CD4-positive, CD25-positive, alpha-beta regulatory T cell (primary cell): Measurements from ENCODE around the gene COQ8A. TPM values are rescaled to one million over a fixed set of nuclear protein-coding genes. Genes with fewer than 3 reads are reported as not detected.
A peak's percentile ranks its signal among the peaks of the same experiment; 100 is the strongest.
"Not testable (repeated sequence)": the region's sequence is repeated elsewhere in the genome, so short reads cannot be mapped to it uniquely, and the experiment has no call there.

Experiments
- ATAC-seq, 2 donors: fragments of 150-1000 bp; cut with Tn5 transposase; one replicate each; pipeline ENCODE4 v1.10.0; 2021; ENCODE audit warnings: low read depth in 2 of 2, moderate number of reproducible peaks in 2 of 2, moderate library complexity in 1 of 2
- DNase-seq, 3 donors: peaks; one replicate each; pipeline versions ENCODE4 v3.0.0 to v3.0.0-alpha.2; 2012 to 2022; ENCODE audit warnings: mixed read lengths in 1 of 3
- H3K27ac ChIP-seq: one replicate; pipeline ENCODE4 v1.7.0; 2013; ENCODE audit warnings: mild to moderate bottlenecking, low read length; ENCODE audit not compliant: insufficient read depth, poor library complexity, severe bottlenecking
- H3K27me3 ChIP-seq: one replicate; pipeline ENCODE4 v1.7.0; 2013; ENCODE audit warnings: low read length; ENCODE audit not compliant: control insufficient read depth, insufficient read depth
- H3K36me3 ChIP-seq: one replicate; pipeline ENCODE4 v1.7.0; 2013; ENCODE audit warnings: mild to moderate bottlenecking, low read length, moderate library complexity; ENCODE audit not compliant: control insufficient read depth, insufficient read depth
- H3K4me1 ChIP-seq: 2 replicates; pipeline ENCODE4 v1.7.0; 2013; ENCODE audit warnings: mild to moderate bottlenecking, low read length; ENCODE audit not compliant: insufficient read depth, control insufficient read depth, poor library complexity, severe bottlenecking
- H3K4me3 ChIP-seq: one replicate; pipeline ENCODE4 v1.7.0; 2013; ENCODE audit warnings: low read depth, mild to moderate bottlenecking, low read length, moderate library complexity
- H3K9me3 ChIP-seq, 2 experiments: 1 replicate in 1 of 2; 2 replicates in 1 of 2; pipeline ENCODE4 v1.7.0; 2013; ENCODE audit warnings: low read length in 2 of 2, mild to moderate bottlenecking in 1 of 2, moderate library complexity in 1 of 2; ENCODE audit not compliant: control insufficient read depth in 2 of 2
- H3K27ac Mint-ChIP-seq, 3 donors: one replicate each; pipeline ENCODE4 v1.8.0; 2020 to 2022; ENCODE audit warnings: mild to moderate bottlenecking in 3 of 3, mixed read lengths in 3 of 3, moderate library complexity in 2 of 3
- H3K27me3 Mint-ChIP-seq: one replicate; pipeline ENCODE4 v1.8.0; 2022; ENCODE audit warnings: mild to moderate bottlenecking, mixed read lengths
- H3K36me3 Mint-ChIP-seq: one replicate; pipeline ENCODE4 v1.8.0; 2020; ENCODE audit warnings: mixed read lengths
- H3K4me1 Mint-ChIP-seq, 4 donors: one replicate each; pipeline ENCODE4 v1.8.0; 2020 to 2022; ENCODE audit warnings: mixed read lengths in 4 of 4, mild to moderate bottlenecking in 1 of 4
- H3K4me3 Mint-ChIP-seq, 4 donors: one replicate each; pipeline ENCODE4 v1.8.0; 2020 to 2022; ENCODE audit warnings: mild to moderate bottlenecking in 4 of 4, mixed read lengths in 4 of 4, moderate library complexity in 3 of 4
- H3K9me3 Mint-ChIP-seq, 7 donors: one replicate each; pipeline ENCODE4 v1.8.0; 2020 to 2022; ENCODE audit warnings: mixed read lengths in 7 of 7, mild to moderate bottlenecking in 3 of 7, moderate library complexity in 2 of 7
- polyA plus RNA-seq, 4 donors: library from polyadenylated mRNA; unstranded; fragments of 300-500 nt; fragmentation: Illumina TruSeq; gene quantifications; one replicate each; pipeline ENCODE4 v1.2.3, GENCODE V29; 2021
- total RNA-seq: library from RNA; stranded (reverse); gene quantifications from one replicate; pipeline ENCODE4 v1.2.3, GENCODE V29; 2022

The COQ8A gene
- total and polyA plus RNA-seq, 5 donors from 2014 or later = 44.1 to 60.1 (median 54.4) TPM

- H3K9me3 ChIP-seq = no peaks in the 10 kb centered on the region
- peak; percentile 9 to 58 (median 38) for DNase-seq
- no peaks in the 10 kb centered on the region for H3K4me1 ChIP-seq
- no peaks in the 10 kb centered on the region for H3K27me3 Mint-ChIP-seq
- H3K36me3 ChIP-seq = no peaks in the 10 kb centered on the region
- no peak overlapping the region for H3K4me3 ChIP-seq
- H3K4me1 Mint-ChIP-seq = peaks cover 0 to 9% (median 0%) of the 10 kb centered on the region in 4 donors
- ATAC-seq = peak; percentile 53 to 57
- no peaks in the 10 kb centered on the region for H3K27me3 ChIP-seq
- H3K9me3 Mint-ChIP-seq = no peaks in the 10 kb centered on the region
- H3K27ac ChIP-seq = no peak overlapping the region
- H3K27ac Mint-ChIP-seq = peak overlapping the region in 1 of 3 donors; percentile 46
- no peak overlapping the region for H3K4me3 Mint-ChIP-seq
- H3K36me3 Mint-ChIP-seq = peaks cover 3% of the 10 kb centered on the region
Observed at GRCh38 chr1:226912587-226913176, 27.4 kb upstream of the COQ8A start.

DNA sequence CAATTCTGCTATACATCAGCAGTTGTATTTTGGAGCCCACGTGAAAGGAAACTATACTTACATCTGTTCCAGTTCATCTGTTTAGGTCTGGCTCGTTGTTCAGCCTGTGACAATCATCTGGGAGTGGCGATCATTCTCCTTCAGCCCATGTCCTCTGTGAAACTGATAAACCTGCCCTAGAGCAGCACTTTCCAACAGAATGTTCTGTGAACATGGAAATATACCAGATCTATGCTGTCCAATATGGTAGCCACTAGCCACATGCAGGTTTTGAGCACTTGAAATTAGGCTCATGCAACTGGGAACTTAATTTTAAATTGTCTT, 24.5 kb upstream of the COQ8A start:
- Mint-ChIP-seq H3K36me3 (no peaks in the 10 kb centered on the region), H3K4me1 (peaks cover 0 to 9% (median 0%) of the 10 kb centered on the region in 4 donors), H3K9me3 (no peaks in the 10 kb centered on the region), H3K4me3 (no peak overlapping the region), H3K27me3 (no peaks in the 10 kb centered on the region), H3K27ac (peak overlapping the region in 1 of 3 donors; percentile 41)
- H3K9me3 ChIP-seq = no peaks in the 10 kb centered on the region
- H3K27me3 ChIP-seq = no peaks in the 10 kb centered on the region
- H3K4me3 ChIP-seq = no peak overlapping the region
- H3K4me1 ChIP-seq = no peaks in the 10 kb centered on the region
- ATAC-seq (no peak), DNase-seq (no peak)
- H3K36me3 ChIP-seq = no peaks in the 10 kb centered on the region
- no peak overlapping the region for H3K27ac ChIP-seq

DNA sequence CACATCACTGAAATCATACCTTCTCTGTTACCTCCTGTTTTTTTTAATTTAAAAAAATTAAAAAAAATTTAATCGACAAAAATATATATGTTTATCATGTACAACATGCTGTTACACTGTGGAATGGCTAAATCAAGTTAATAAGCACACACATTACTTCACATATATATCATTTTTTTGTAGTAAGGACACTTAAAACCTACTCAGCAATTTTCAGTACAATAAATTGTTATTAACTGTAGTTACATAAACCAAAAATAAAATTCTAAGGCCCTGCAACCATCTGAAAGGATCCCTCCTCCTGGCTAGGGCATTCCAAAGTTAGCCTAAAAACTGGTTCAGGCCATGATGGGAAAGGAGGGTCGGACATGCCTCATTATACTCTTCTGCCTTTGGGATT, 23.6 kb upstream of the COQ8A start:
- no peak for DNase-seq
- Histone ChIP-seq H3K27me3 (no peaks in the 10 kb centered on the region), H3K27ac (no peak overlapping the region), H3K36me3 (no peaks in the 10 kb centered on the region), H3K4me1 (no peaks in the 10 kb centered on the region), H3K9me3 (no peaks in the 10 kb centered on the region), H3K4me3 (no peak overlapping the region)
- Mint-ChIP-seq H3K4me1 (peaks cover 0 to 9% (median 0%) of the 10 kb centered on the region in 4 donors), H3K4me3 (no peak overlapping the region), H3K36me3 (no peaks in the 10 kb centered on the region), H3K27ac (no peak overlapping the region), H3K9me3 (no peaks in the 10 kb centered on the region), H3K27me3 (no peaks in the 10 kb centered on the region)
- ATAC-seq = no peak

DNA sequence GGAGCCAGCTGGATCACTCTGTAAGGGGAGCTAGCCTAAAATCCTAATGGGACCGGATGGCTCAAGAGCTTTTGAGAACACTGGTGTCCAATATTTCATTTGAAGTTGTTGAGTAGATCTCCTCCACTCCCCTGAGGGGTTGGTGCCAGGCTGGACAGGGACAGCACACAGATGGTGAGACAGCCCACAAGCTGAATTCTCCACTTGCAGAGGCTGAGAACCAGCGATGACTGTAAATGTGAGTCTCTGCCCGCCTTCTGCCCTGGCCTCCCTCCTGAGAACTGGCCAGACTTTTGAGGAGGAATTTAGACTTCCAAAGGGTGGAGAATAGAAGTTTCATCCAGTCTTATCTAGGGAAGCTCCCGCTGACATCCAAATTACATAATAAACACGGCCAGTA, 20.5 kb upstream of the COQ8A start:
- DNase-seq = no peak
- H3K27ac Mint-ChIP-seq = no peak overlapping the region
- H3K27me3 ChIP-seq = peaks cover 2% of the 10 kb centered on the region
- ATAC-seq = no peak
- no peaks in the 10 kb centered on the region for H3K27me3 Mint-ChIP-seq
- no peaks in the 10 kb centered on the region for H3K9me3 ChIP-seq
- H3K4me3 Mint-ChIP-seq = no peak overlapping the region
- no peaks in the 10 kb centered on the region for H3K36me3 ChIP-seq
- no peak overlapping the region for H3K4me3 ChIP-seq
- H3K36me3 Mint-ChIP-seq = no peaks in the 10 kb centered on the region
- no peaks in the 10 kb centered on the region for H3K4me1 ChIP-seq
- H3K9me3 Mint-ChIP-seq = no peaks in the 10 kb centered on the region
- no peak overlapping the region for H3K27ac ChIP-seq
- peaks cover 0 to 6% (median 0%) of the 10 kb centered on the region in 4 donors for H3K4me1 Mint-ChIP-seq

DNA sequence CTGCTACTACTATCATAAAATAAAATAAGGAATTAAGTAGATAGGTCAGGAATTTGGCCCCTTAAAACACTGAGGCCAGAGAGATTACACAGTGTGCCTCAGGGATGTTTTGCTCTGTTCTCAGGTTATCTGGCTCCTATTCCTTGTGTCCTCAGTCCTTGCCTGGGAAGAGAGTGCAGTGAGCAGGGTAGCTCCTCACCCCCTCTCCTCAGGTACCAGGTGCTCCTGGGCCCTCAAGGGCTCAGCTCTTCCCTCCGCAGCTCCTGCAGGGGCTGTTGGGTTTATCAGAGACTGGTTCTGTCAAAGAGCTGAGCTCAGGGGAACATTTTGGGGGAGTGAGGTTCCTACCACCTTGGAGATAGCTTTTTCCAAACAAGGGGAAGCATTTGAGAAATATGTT, 20.1 kb upstream of the COQ8A start:
- Mint-ChIP-seq H3K27ac (no peak overlapping the region), H3K27me3 (no peaks in the 10 kb centered on the region), H3K9me3 (no peaks in the 10 kb centered on the region), H3K4me3 (no peak overlapping the region), H3K36me3 (no peaks in the 10 kb centered on the region), H3K4me1 (peaks cover 0 to 6% (median 0%) of the 10 kb centered on the region in 4 donors)
- H3K4me1 ChIP-seq = no peaks in the 10 kb centered on the region
- ATAC-seq (no peak), DNase-seq (no peak)
- no peaks in the 10 kb centered on the region for H3K36me3 ChIP-seq
- H3K27me3 ChIP-seq = peaks cover 2% of the 10 kb centered on the region
- no peak overlapping the region for H3K4me3 ChIP-seq
- H3K9me3 ChIP-seq = no peaks in the 10 kb centered on the region
- H3K27ac ChIP-seq = no peak overlapping the region

DNA sequence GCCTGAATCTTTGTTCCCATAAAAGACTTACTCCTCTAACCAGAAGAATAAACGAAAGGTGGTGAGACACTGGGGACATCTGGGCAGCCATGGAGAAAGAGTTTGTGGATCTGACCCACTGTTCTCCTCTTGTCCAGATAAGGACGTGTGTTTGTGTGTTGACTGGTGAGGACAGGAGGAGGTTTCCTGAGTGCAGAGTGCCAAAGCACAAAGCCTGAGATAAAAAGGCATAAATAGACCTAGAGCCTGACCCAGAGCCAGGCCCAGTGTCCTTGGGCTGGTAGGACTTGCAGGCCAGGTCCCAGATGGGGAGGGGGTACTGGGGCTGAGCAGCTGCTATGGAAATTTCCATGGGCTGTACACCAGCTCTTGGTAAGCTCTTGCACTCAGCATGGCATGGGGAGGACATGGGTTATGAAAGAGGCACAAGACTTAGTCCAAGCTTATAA, 19.6 kb upstream of the COQ8A start:
- no peak for DNase-seq
- H3K36me3 Mint-ChIP-seq = no peaks in the 10 kb centered on the region
- Histone ChIP-seq H3K27me3 (peaks cover 2% of the 10 kb centered on the region), H3K27ac (no peak overlapping the region), H3K4me3 (no peak overlapping the region), H3K36me3 (no peaks in the 10 kb centered on the region), H3K9me3 (no peaks in the 10 kb centered on the region), H3K4me1 (no peaks in the 10 kb centered on the region)
- ATAC-seq = no peak
- H3K27me3 Mint-ChIP-seq = no peaks in the 10 kb centered on the region
- H3K4me1 Mint-ChIP-seq = peaks cover 0 to 2% (median 0%) of the 10 kb centered on the region in 4 donors
- no peak overlapping the region for H3K4me3 Mint-ChIP-seq
- H3K27ac Mint-ChIP-seq = no peak overlapping the region
- H3K9me3 Mint-ChIP-seq = no peaks in the 10 kb centered on the region

GRCh38 chr1:226921504-226921903, 18.6 kb upstream of the COQ8A start:
- DNase-seq (no peak), ATAC-seq (no peak)
- Histone ChIP-seq H3K27ac (no peak overlapping the region), H3K4me1 (no peaks in the 10 kb centered on the region), H3K27me3 (peaks cover 2% of the 10 kb centered on the region), H3K4me3 (no peak overlapping the region), H3K9me3 (no peaks in the 10 kb centered on the region), H3K36me3 (no peaks in the 10 kb centered on the region)
- Mint-ChIP-seq H3K36me3 (no peaks in the 10 kb centered on the region), H3K9me3 (peaks cover 0 to under 1% (median 0%) of the 10 kb centered on the region in 7 donors), H3K27ac (no peak overlapping the region), H3K4me3 (no peak overlapping the region), H3K27me3 (no peaks in the 10 kb centered on the region), H3K4me1 (no peaks in the 10 kb centered on the region)

DNA sequence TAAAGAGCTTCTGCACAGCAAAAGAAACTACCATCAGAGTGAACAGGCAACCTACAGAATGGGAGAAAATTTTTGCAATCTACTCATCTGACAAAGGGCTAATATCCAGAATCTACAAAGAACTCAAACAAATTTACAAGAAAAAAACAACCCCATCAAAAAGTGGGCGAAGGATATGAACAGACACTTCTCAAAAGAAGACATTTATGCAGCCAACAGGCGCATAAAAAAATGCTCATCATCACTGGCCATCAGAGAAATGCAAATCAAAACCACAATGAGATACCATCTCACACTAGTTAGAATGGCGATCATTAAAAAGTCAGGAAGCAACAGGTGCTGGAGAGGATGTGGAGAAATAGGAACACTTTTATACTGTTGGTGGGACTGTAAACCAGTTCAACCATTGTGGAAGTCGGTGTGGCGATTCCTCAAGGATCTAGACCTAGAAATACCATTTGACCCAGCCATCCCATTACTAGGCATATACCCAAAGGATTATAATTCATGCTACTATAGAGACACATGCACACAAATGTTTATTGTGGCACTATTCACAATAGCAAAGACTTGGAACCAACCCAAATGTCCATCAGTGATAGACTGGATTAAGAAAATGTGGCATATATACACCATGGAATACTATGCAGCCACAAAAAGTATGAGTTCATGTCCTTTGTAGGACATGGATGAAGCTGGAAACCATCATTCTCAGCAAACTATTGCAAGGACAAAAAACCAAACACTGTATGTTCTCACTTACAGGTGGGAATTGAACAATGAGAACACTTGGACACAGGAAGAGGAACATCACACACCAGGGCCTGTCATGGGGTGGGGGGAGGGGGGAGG, 10.6 kb upstream of the COQ8A start:
- not testable (repeated sequence) for H3K27me3 ChIP-seq, H3K4me3 Mint-ChIP-seq, H3K36me3 Mint-ChIP-seq, H3K9me3 Mint-ChIP-seq, H3K27me3 Mint-ChIP-seq, DNase-seq, H3K4me1 Mint-ChIP-seq, H3K4me3 ChIP-seq, H3K4me1 ChIP-seq, H3K36me3 ChIP-seq, ATAC-seq, H3K9me3 ChIP-seq, H3K27ac ChIP-seq
- peak overlapping the region in 1 of 3 donors; percentile 52 for H3K27ac Mint-ChIP-seq
